ENCODE measurements around the gene ENO1.
"Not testable (repeated sequence)": the region's sequence is repeated elsewhere in the genome, so short reads cannot be mapped to it uniquely, and the experiment has no call there.

The ENO1 gene

DNA sequence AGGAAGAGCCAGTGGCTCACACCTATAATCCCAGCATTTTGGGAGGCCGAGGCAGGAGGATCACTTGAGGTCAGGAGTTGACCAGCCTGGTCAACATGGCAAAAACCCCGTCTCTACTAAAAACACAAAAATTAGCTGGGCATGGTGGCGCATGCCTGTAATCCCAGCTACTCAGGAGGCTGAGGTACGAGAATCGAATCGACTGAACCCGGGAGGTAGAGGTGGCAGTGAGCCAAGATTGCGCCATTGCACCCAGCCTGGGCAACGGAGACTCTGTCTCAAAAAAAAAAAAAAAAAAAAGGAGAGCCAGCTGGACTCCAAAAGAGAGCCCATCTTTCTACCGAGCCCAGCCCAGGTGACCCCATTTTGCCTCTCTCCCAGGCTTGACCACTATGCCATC is 47.8 kb downstream of the ENO1 start:
- not testable (repeated sequence) for H3K27me3 ChIP-seq (ENCODE audit: control insufficient read depth, insufficient read depth, low read length); H3K4me3 ChIP-seq (ENCODE audit: low read length); H3K36me3 ChIP-seq (ENCODE audit: control insufficient read depth, low read depth, low read length); H3K9ac ChIP-seq (ENCODE audit: low read length); H3K27ac ChIP-seq (ENCODE audit: low read length); H3K4me1 ChIP-seq (ENCODE audit: control insufficient read depth, low read depth, low read length); H3K9me3 ChIP-seq (ENCODE audit: control insufficient read depth, low read depth, low read length)

DNA sequence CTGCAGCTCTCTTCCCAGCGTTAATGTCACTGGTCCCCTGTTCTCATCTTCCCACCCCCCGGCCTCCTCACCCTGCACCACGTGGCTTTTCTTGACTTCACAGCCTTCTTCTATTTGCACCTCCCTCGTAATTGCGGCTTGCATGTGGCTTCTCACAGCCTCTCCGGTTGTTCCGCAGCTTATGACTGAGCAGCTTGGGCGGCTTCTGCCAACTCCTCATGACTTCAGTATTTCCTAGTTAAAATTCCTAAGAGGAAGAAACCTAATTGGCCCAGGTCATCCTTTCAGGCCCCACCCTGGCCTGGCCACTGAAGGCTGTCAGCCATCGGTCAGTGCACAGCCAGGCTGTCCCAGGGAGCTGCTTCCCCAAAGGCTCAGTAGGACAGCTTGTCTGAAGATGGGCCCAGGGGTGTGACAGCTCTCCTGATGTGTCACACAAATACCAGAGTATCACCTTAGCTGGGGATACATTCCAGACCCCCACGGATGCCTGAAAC is 52.5 kb downstream of the ENO1 start:
- H3K4me1 ChIP-seq (ENCODE audit: control insufficient read depth, low read depth, low read length) = peaks cover 5% of the 10 kb centered on the region
- no peak overlapping the region for H3K4me3 ChIP-seq (ENCODE audit: low read length)
- no peak overlapping the region for H3K27ac ChIP-seq (ENCODE audit: low read length)
- no peak overlapping the region for H3K9ac ChIP-seq (ENCODE audit: low read length)
- no peaks in the 10 kb centered on the region for H3K36me3 ChIP-seq (ENCODE audit: control insufficient read depth, low read depth, low read length)
- H3K27me3 ChIP-seq (ENCODE audit: control insufficient read depth, insufficient read depth, low read length) = no peaks in the 10 kb centered on the region
- no peaks in the 10 kb centered on the region for H3K9me3 ChIP-seq (ENCODE audit: control insufficient read depth, low read depth, low read length)

DNA sequence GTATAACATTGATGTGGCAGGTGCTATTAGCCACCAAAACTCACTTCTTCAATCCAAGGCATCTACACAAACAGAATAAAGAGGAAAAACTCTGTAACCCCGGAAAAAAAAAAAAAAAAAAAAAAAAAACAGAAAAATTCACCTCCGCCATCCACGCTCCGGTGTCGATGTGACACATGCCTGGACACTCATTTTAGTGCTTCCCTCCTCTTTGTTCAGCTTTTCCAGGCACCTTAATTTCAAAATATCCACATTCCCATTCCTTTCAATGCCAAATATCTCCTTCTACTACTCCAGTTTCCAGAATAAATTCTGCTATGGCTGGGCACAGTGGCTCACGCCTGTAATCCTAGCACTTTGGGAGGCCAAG is 55.2 kb downstream of the ENO1 start:
- no peaks in the 10 kb centered on the region for H3K36me3 ChIP-seq (ENCODE audit: control insufficient read depth, low read depth, low read length)
- no peak overlapping the region for H3K4me3 ChIP-seq (ENCODE audit: low read length)
- H3K4me1 ChIP-seq (ENCODE audit: control insufficient read depth, low read depth, low read length) = peaks cover 9% of the 10 kb centered on the region
- no peaks in the 10 kb centered on the region for H3K27me3 ChIP-seq (ENCODE audit: control insufficient read depth, insufficient read depth, low read length)
- H3K9me3 ChIP-seq (ENCODE audit: control insufficient read depth, low read depth, low read length) = no peaks in the 10 kb centered on the region
- no peak overlapping the region for H3K27ac ChIP-seq (ENCODE audit: low read length)
- H3K9ac ChIP-seq (ENCODE audit: low read length) = no peak overlapping the region

DNA sequence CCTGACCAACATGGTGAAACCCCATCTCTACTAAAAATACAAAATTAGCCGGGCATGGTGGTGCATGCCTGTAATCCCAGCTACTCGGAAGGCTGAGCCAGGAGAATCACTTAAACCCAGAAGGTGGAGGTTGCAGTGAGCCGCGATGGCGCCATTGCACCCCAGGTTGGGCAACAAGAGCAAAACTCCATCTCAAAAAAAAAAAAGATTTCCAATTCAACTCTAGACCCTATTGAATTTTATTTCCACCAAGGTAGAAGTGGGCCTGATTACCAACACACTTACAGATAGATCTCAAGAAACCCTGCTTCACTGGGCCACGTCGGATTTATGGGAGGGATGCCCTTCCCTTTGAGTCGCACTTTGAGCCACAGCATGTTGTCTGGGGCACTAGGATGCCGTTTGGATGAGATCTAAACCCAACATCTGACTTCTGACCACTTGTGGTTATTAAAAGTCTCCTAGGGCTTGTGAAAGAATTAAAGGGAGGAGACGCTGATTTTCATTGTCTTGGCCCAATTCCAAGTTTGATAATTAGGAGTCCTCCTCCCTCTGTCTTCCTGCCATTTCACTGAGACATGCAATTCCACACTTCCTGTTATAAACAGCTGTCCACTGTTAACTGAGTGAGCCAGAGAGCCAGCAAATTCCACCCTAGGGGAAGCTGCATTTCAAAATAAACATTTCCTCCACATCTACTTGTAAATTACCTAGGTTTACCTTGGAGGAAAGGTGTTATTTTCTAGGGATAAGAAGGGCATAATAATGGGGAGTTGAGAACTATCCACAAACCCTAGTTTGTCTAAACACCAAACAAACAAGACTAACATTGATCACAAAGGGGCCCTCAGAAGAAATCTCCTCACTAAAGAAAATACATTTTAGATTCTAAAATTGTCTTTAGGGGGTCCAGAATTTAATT is 55.9 kb downstream of the ENO1 start:
- H3K4me1 ChIP-seq (ENCODE audit: control insufficient read depth, low read depth, low read length) = peaks cover 10% of the 10 kb centered on the region
- H3K9me3 ChIP-seq (ENCODE audit: control insufficient read depth, low read depth, low read length) = no peaks in the 10 kb centered on the region
- no peaks in the 10 kb centered on the region for H3K36me3 ChIP-seq (ENCODE audit: control insufficient read depth, low read depth, low read length)
- H3K27ac ChIP-seq (ENCODE audit: low read length) = no peak overlapping the region
- H3K9ac ChIP-seq (ENCODE audit: low read length) = no peak overlapping the region
- H3K4me3 ChIP-seq (ENCODE audit: low read length) = no peak overlapping the region
- H3K27me3 ChIP-seq (ENCODE audit: control insufficient read depth, insufficient read depth, low read length) = no peaks in the 10 kb centered on the region

DNA sequence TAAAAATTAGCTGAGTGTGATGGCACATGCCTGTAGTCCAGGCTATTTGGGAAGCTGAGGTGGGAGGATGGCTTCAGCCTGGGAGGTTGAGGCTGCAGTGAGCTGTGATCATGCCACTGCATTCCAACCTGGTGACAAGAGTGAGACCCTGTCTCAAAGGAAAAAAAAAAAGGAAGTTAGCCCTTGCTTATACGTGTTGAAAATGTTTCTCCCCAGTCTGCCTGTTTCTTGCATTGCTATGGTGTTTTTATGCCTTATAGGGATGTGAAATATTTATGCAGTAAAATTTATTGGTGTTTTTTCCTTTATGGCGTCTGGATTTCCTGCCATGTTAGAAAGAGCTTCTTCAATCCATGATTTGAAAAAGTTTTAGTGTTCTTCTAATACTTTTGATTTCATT is 57.4 kb downstream of the ENO1 start:
- Histone ChIP-seq H3K9me3 (ENCODE audit: control insufficient read depth, low read depth, low read length) (no peaks in the 10 kb centered on the region), H3K36me3 (ENCODE audit: control insufficient read depth, low read depth, low read length) (no peaks in the 10 kb centered on the region), H3K27me3 (ENCODE audit: control insufficient read depth, insufficient read depth, low read length) (no peaks in the 10 kb centered on the region), H3K9ac (ENCODE audit: low read length) (no peak overlapping the region), H3K27ac (ENCODE audit: low read length) (no peak overlapping the region), H3K4me1 (ENCODE audit: control insufficient read depth, low read depth, low read length) (peaks cover 12% of the 10 kb centered on the region), H3K4me3 (ENCODE audit: low read length) (no peak overlapping the region)

DNA sequence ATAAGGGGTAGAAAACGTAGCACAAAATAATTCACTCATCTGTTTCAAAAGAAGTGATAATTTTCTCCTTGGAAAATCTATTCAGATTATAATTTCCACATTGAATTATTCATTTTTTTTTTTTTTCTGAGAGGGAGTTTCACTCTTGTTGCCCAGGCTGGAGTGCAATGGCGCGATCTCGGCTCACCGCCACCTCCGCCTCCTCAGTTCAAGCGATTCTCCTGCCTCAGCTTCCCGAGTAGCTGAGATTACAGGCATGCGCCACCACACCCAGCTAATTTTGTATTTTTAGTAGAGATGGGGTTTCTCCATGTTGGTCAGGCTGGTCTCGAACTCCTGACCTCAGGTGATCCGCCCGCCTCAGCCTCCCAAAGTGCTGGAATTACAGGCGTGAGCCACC is 59.7 kb downstream of the ENO1 start:
- H3K9ac ChIP-seq (ENCODE audit: low read length) = peak overlapping the region; percentile 46
- H3K27ac ChIP-seq (ENCODE audit: low read length) = not testable (repeated sequence)

DNA sequence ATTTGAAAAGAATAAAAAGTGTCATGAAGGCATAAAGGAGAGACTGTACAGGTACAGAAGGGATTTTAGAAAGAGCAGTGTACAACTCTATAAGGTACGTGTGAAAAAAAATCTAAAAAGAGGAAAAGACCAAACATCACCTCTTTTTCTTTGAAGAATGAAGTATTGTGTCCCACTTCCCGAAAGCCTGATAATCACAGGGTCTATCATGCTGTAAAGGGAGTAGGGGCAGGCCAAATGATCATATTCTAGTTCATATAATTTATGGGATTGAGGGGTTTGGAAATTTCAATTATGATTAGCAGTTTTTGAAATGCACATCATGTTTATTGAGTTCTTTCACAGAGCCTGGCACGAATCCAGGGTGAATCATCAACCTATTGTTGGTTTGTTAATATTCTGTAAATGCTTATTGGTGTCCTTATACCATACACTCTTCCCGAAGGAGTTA is 60.1 kb downstream of the ENO1 start:
- H3K9ac ChIP-seq (ENCODE audit: low read length) = peak overlapping the region; percentile 46
- no peaks in the 10 kb centered on the region for H3K36me3 ChIP-seq (ENCODE audit: control insufficient read depth, low read depth, low read length)
- peaks cover 28% of the 10 kb centered on the region for H3K4me1 ChIP-seq (ENCODE audit: control insufficient read depth, low read depth, low read length)
- no peaks in the 10 kb centered on the region for H3K27me3 ChIP-seq (ENCODE audit: control insufficient read depth, insufficient read depth, low read length)
- H3K27ac ChIP-seq (ENCODE audit: low read length) = no peak overlapping the region
- no peaks in the 10 kb centered on the region for H3K9me3 ChIP-seq (ENCODE audit: control insufficient read depth, low read depth, low read length)
- H3K4me3 ChIP-seq (ENCODE audit: low read length) = peak overlapping the region; percentile 56

More for the DNA sequence above, 59.7 kb downstream of the ENO1 start:
- H3K27me3 ChIP-seq (ENCODE audit: control insufficient read depth, insufficient read depth, low read length); H3K36me3 ChIP-seq (ENCODE audit: control insufficient read depth, low read depth, low read length); H3K9me3 ChIP-seq (ENCODE audit: control insufficient read depth, low read depth, low read length): not testable (repeated sequence)
- H3K4me1 ChIP-seq (ENCODE audit: control insufficient read depth, low read depth, low read length) = peaks cover 28% of the 10 kb centered on the region
- H3K4me3 ChIP-seq (ENCODE audit: low read length) = peak overlapping the region; percentile 56

DNA sequence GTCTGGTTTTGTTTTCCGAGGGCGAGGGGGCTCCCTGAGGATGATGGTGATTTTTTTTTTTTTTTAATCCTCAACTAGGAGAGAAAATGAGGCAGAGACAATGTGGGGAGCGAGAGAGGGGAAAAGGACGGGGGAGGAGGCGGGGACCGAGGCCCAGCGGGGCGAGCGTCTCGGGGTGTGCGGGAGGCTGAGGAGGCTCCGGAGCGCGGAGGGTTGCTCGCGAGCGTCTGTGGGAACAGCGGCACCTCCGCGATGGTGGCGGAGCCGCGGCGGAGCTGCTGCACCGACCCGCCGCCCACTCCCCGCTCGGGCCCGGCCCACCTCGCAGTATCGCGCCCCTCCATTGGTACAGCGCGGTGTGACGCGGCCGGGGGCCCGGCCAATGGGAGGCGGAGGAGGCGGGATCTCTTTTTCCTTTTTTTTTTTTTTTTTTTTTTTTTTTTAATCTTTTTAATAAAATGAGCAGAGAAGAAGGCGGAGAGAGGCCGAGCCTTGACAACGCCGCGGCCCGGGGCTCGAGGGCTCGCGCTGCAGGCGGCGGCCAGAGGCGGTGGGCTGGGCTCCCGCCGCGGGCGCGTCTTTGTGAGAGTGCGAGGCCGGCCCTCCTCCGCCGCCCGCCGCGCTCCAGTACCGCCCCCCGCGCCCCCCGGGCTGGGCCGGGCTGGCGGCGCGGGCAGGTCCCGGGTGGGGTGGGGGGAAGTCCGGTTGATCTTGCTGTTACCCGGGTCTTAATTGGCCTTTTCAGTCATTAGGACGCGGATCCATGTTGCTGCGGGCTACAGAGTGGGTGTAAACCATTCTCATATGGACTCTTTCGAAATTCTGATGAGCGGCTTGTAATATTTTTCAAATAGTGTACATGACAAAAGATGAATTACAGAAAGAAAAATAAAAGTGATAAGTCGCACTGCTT is 60.8 kb downstream of the ENO1 start, which contains the start of gene RERE:
Gene RERE, minus strand, starts transcription at position 229 of the 913 bp plus-strand sequence.
- H3K4me1 ChIP-seq (ENCODE audit: control insufficient read depth, low read depth, low read length) = peaks cover 26% of the 10 kb centered on the region

DNA sequence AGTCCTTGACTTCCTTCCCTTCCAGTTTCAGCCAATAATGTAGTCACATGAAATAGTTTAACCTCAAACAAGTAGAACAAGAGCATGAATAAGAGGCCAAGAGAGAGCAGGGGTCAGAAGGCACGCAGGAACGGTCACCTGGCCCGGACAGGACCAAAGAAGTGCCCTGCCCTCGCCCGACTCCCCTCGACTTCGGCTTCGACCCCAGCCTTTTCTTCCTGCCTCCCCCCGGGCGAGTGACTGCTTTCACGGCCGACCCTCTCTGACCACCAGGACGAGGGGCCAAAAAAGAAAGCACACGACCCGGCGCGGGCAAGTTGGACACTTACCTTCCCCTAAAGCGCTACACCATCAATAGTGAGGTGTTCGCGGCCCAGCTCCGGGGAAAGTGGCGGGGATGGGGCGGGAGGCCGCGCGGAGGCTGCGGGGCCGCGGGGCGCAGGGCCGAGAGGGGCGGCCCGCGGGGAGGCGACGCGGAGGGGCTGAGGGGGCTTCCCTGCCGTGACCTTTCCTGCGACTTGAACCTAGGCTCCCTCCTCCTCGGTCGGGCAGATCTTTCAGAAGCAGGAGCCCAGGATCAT is 61.6 kb downstream of the ENO1 start:
- Histone ChIP-seq H3K9me3 (ENCODE audit: control insufficient read depth, low read depth, low read length) (no peaks in the 10 kb centered on the region), H3K36me3 (ENCODE audit: control insufficient read depth, low read depth, low read length) (no peaks in the 10 kb centered on the region), H3K9ac (ENCODE audit: low read length) (peak overlapping the region; percentile 96), H3K27ac (ENCODE audit: low read length) (peak overlapping the region; percentile 90), H3K4me1 (ENCODE audit: control insufficient read depth, low read depth, low read length) (peaks cover 23% of the 10 kb centered on the region), H3K27me3 (ENCODE audit: control insufficient read depth, insufficient read depth, low read length) (no peaks in the 10 kb centered on the region), H3K4me3 (ENCODE audit: low read length) (peak overlapping the region; percentile 98)

More for the DNA sequence above, 60.8 kb downstream of the ENO1 start, which contains the start of gene RERE:
- Histone ChIP-seq H3K9ac (ENCODE audit: low read length) (peak within 1 kb of the TSS; percentile 96), H3K36me3 (ENCODE audit: control insufficient read depth, low read depth, low read length) (no peaks in the 10 kb centered on the region), H3K27me3 (ENCODE audit: control insufficient read depth, insufficient read depth, low read length) (no peaks in the 10 kb centered on the region), H3K27ac (ENCODE audit: low read length) (peak within 1 kb of the TSS; percentile 90), H3K4me3 (ENCODE audit: low read length) (peak within 1 kb of the TSS; percentile 98), H3K9me3 (ENCODE audit: control insufficient read depth, low read depth, low read length) (no peaks in the 10 kb centered on the region)

DNA sequence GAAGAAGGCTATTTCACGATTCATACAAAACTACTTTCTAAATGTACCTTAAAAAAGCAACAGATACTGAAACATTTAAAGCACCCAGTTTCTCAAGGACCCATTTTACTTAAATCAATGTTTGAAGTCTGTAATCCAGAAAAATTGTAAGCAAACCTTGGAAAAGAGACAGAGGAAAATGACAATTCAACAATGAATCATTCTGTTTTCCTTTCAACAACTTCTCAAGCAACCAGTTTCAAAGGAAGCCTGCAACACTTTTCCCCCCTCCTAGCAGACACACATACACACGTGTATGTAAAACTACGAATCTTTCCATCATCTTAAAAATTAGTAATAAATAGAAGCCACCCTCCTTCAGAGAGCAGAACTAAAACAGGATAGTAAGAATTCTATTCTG is 62.2 kb downstream of the ENO1 start:
- no peaks in the 10 kb centered on the region for H3K27me3 ChIP-seq (ENCODE audit: control insufficient read depth, insufficient read depth, low read length)
- peak overlapping the region; percentile 96 for H3K9ac ChIP-seq (ENCODE audit: low read length)
- H3K36me3 ChIP-seq (ENCODE audit: control insufficient read depth, low read depth, low read length) = no peaks in the 10 kb centered on the region
- H3K4me3 ChIP-seq (ENCODE audit: low read length) = peak overlapping the region; percentile 98
- no peaks in the 10 kb centered on the region for H3K9me3 ChIP-seq (ENCODE audit: control insufficient read depth, low read depth, low read length)
- H3K4me1 ChIP-seq (ENCODE audit: control insufficient read depth, low read depth, low read length) = peaks cover 23% of the 10 kb centered on the region
- no peak overlapping the region for H3K27ac ChIP-seq (ENCODE audit: low read length)

DNA sequence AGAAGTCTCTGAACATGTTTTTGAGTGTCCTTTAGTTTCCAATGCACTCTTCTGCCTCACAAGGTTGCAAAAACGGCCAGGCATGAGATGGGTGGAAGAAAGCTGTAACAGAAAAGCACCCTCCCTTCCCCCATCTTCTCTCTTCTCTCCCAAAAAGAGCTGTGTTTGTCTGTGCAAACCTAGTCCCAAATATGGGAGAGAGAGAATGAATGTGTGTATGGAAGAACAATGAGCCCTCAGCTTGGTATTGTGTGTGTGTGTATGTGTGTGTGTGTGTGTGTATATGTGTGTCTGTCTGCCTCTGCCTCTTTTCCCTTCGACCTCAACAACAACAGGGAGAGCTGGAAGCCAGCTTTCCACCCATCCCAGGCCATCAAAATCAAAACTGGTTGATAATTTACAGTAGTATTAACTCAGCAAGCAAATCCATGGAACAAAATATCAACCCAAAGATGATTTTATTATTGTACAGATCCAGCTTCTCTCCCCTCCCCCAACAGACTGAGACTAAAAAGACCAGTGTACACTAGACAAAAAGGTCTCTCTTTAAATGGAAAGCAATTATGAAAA is 62.8 kb downstream of the ENO1 start:
- H3K36me3 ChIP-seq (ENCODE audit: control insufficient read depth, low read depth, low read length) = no peaks in the 10 kb centered on the region
- H3K9me3 ChIP-seq (ENCODE audit: control insufficient read depth, low read depth, low read length) = no peaks in the 10 kb centered on the region
- no peaks in the 10 kb centered on the region for H3K27me3 ChIP-seq (ENCODE audit: control insufficient read depth, insufficient read depth, low read length)
- peaks cover 23% of the 10 kb centered on the region for H3K4me1 ChIP-seq (ENCODE audit: control insufficient read depth, low read depth, low read length)
- peak overlapping the region; percentile 98 for H3K4me3 ChIP-seq (ENCODE audit: low read length)
- peak overlapping the region; percentile 96 for H3K9ac ChIP-seq (ENCODE audit: low read length)
- no peak overlapping the region for H3K27ac ChIP-seq (ENCODE audit: low read length)
